NCI-H1417 treated with DMSO at 0.1 percent for 48 hours (cell line): ENCODE results near the gene PIGX.

Source experiments
- DNase-seq: peaks from one replicate; lab custom pipeline; 2025; lab: John Stamatoyannopoulos, UW

PIGX gene

GRCh38 chr3:196757876-196758739 is 45.9 kb downstream of the PIGX start:
- DNase-seq, result no peak

- DNase-seq, result no peak
Observed at GRCh38 chr3:196763179-196763578, 51.0 kb downstream of the PIGX start.

- DNase-seq, result no peak
Observed at GRCh38 chr3:196765454-196765853, 53.3 kb downstream of the PIGX start.

- DNase-seq, result no peak
Observed at GRCh38 chr3:196771067-196771466, 58.9 kb downstream of the PIGX start.

GRCh38 chr3:196772102-196772501 is 59.9 kb downstream of the PIGX start:
- DNase-seq, result no peak

- no peak for DNase-seq
Observed at GRCh38 chr3:196772897-196773296, 60.7 kb downstream of the PIGX start.

GRCh38 chr3:196774191-196774820 is 62.1 kb downstream of the PIGX start:
- no peak for DNase-seq

- no peak for DNase-seq
Observed at GRCh38 chr3:196774848-196775422, 62.8 kb downstream of the PIGX start.

GRCh38 chr3:196775938-196776337 is 63.8 kb downstream of the PIGX start:
- DNase-seq, result no peak

GRCh38 chr3:196777836-196778235 is 65.7 kb downstream of the PIGX start:
- DNase-seq, result no peak

GRCh38 chr3:196778755-196779154 is 66.6 kb downstream of the PIGX start:
- DNase-seq, result no peak

GRCh38 chr3:196782511-196782910 is 70.3 kb downstream of the PIGX start:
- no peak for DNase-seq
